ENCODE measurements around the gene PTPDC1.

GRCh38 chr9:94144394-94144793 is 60.1 kb downstream of the PTPDC1 start:
- TF ChIP-seq EZH2phosphoT487 (IDR thresholded peaks at IDR 0.05; ENCODE audit: insufficient read depth, low read depth) (no peak), EZH2 (IDR thresholded peaks at IDR 0.05; ENCODE audit: insufficient read depth, poor library complexity, severe bottlenecking) (no peak)

Measured in GM23248 (cell line).